HepG2 (cell line): ENCODE data around the gene CLNS1A. TPM values are rescaled to one million over a fixed set of nuclear protein-coding genes. Genes with fewer than 3 reads are reported as not detected.

Experiments
- BRD4 ChIP-seq: sonication (generic); formaldehyde crosslinking; IDR thresholded peaks from 2 replicates; pipeline ENCODE4 v1.4.0; 2020; ENCODE audit warnings: missing genetic modification reagents
- CC2D1A ChIP-seq: sonication (generic); formaldehyde crosslinking; IDR thresholded peaks from 2 replicates; pipeline ENCODE4 v1.8.1; 2023; ENCODE audit warnings: mild to moderate bottlenecking, missing genetic modification reagents
- HMGA1 ChIP-seq: sonication (generic); formaldehyde crosslinking; conservative IDR thresholded peaks from 2 replicates; pipeline ENCODE4 v1.4.0; 2020; ENCODE audit warnings: missing genetic modification reagents
- LCORL ChIP-seq, 2 experiments: fragments of 450-650 bp in 1 of 2; sonication (generic) in 1 of 2; formaldehyde crosslinking in 1 of 2; IDR thresholded peaks; 2 replicates each; pipeline versions ENCODE4 v1.5.0 to v1.6.1; 2017 to 2020; ENCODE audit warnings: antibody characterized with exemption in 1 of 2, missing genetic modification reagents in 1 of 2
- MATR3 ChIP-seq: sonication (generic); formaldehyde crosslinking; IDR thresholded peaks from 2 replicates; pipeline ENCODE4 v1.4.0; 2020; ENCODE audit warnings: missing genetic modification reagents
- ZBTB7A ChIP-seq: sonication (generic); formaldehyde crosslinking; IDR thresholded peaks from 2 replicates; pipeline ENCODE4 v1.8.0; 2022; ENCODE audit warnings: mild to moderate bottlenecking, missing genetic modification reagents
- polyA plus RNA-seq, 8 experiments: library from polyadenylated mRNA; depleted of rRNA in 3 of 8; stranded (reverse) in 7 of 8; unstranded in 1 of 8; fragments of >200 nt; fragmentation: Illumina TruSeq in 4 of 8; extraction: Trizol in 4 of 8; gene quantifications; 2 replicates each; pipeline versions ENCODE4 v1.2.1 to v1.2.3, GENCODE V29; 2011 to 2016; ENCODE audit warnings: low read depth in 4 of 8, missing spikeins in 1 of 8, mixed read lengths in 1 of 8; ENCODE audit not compliant: insufficient read depth in 1 of 8
- total RNA-seq, 5 experiments: library from RNA; depleted of rRNA; stranded (reverse); fragments of >200 nt; fragmentation: Illumina TruSeq; extraction: Trizol; gene quantifications; 2 replicates each; pipeline ENCODE4 v1.2.3, GENCODE V29; 2016; ENCODE audit warnings: low read depth in 1 of 5
- TF ChIP-seq, protein P1 (sequence below): sonication (generic); formaldehyde crosslinking; IDR thresholded peaks from 2 replicates; pipeline ENCODE4 v1.9.0; 2022; ENCODE audit warnings: low read depth, missing genetic modification reagents
- TF ChIP-seq, protein P2 (sequence below): sonication (generic); formaldehyde crosslinking; IDR thresholded peaks from 2 replicates; pipeline ENCODE4 v1.5.1; 2020; ENCODE audit warnings: missing genetic modification reagents, mild to moderate bottlenecking, borderline replicate concordance
- TF ChIP-seq, protein P3 (sequence below): sonication (generic); formaldehyde crosslinking; IDR thresholded peaks from 2 replicates; pipeline ENCODE4 v1.5.1; 2020; ENCODE audit warnings: mild to moderate bottlenecking, moderate library complexity, missing genetic modification reagents
- TF ChIP-seq, protein P4 (sequence below): sonication (generic); formaldehyde crosslinking; IDR thresholded peaks from 2 replicates; pipeline ENCODE4 v1.9.0; 2021; ENCODE audit warnings: mild to moderate bottlenecking, missing genetic modification reagents
- TF ChIP-seq, protein P5 (sequence below): sonication (generic); formaldehyde crosslinking; IDR thresholded peaks from 2 replicates; pipeline ENCODE4 v1.4.0; 2020; ENCODE audit warnings: missing genetic modification reagents
- TF ChIP-seq, protein P6 (sequence below): IDR thresholded peaks from 2 replicates; pipeline ENCODE4 v1.6.1; 2016; ENCODE audit warnings: mild to moderate bottlenecking, missing biosample characterization, missing genetic modification reagents

CLNS1A gene
- total and polyA plus RNA-seq, 2 of the 13 experiments (the other 11 are each of a cell fraction or from before 2014, with no cell fraction given) = 158 to 219 TPM

DNA sequence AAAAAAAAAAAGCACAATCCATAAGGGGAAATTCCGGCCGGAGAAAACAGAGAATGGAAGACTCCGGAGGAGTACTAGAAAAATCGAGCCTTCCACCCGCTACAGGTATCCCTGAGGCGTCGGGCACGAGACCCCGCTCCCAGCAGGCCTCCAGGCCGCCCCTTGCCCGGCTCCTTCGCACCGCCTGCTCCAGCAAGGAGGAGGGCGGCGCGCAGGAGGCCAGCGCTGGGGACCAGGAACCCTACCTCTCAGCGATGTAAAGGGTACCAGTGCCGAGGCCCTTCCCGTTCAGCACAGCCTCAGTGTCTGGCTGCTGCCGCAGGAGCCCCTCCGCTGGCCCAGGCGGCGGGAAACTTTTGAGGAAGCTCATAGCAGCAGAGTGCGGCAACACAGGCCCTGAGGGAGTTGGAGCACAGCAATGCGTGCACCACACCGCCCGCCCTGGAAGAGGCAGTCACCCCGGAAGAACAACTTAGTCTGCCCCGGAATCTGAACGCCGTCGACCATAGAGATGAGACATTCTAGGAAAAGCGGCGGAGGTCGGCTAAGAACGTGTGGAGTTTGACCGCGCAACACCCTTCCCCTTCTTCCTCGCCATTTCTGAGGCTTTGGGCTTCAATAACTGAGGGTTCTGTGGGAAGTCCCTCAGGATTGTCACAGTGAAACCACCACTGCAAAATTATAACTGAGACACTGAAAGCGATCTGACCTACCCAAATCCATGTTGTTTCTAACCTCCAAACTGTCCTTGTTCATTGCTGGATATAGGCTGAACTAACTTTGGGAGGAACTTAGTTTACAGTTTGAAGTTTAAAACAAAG, at the start of gene CLNS1A (continued):
- TF ChIP-seq, protein P1, sequence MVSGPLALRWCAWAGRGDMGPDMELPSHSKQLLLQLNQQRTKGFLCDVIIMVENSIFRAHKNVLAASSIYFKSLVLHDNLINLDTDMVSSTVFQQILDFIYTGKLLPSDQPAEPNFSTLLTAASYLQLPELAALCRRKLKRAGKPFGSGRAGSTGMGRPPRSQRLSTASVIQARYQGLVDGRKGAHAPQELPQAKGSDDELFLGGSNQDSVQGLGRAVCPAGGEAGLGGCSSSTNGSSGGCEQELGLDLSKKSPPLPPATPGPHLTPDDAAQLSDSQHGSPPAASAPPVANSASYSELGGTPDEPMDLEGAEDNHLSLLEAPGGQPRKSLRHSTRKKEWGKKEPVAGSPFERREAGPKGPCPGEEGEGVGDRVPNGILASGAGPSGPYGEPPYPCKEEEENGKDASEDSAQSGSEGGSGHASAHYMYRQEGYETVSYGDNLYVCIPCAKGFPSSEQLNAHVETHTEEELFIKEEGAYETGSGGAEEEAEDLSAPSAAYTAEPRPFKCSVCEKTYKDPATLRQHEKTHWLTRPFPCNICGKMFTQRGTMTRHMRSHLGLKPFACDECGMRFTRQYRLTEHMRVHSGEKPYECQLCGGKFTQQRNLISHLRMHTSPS (CRISPR knock-in tag) = no peak
- TF ChIP-seq, protein P2, sequence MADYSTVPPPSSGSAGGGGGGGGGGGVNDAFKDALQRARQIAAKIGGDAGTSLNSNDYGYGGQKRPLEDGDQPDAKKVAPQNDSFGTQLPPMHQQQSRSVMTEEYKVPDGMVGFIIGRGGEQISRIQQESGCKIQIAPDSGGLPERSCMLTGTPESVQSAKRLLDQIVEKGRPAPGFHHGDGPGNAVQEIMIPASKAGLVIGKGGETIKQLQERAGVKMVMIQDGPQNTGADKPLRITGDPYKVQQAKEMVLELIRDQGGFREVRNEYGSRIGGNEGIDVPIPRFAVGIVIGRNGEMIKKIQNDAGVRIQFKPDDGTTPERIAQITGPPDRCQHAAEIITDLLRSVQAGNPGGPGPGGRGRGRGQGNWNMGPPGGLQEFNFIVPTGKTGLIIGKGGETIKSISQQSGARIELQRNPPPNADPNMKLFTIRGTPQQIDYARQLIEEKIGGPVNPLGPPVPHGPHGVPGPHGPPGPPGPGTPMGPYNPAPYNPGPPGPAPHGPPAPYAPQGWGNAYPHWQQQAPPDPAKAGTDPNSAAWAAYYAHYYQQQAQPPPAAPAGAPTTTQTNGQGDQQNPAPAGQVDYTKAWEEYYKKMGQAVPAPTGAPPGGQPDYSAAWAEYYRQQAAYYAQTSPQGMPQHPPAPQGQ (CRISPR knock-in tag) = 0 out of 2 replicates have a peak, but pooled peaks have one; percentile 69
- TF ChIP-seq HMGA1 (CRISPR knock-in tag) = no peak
- TF ChIP-seq, protein P3, sequence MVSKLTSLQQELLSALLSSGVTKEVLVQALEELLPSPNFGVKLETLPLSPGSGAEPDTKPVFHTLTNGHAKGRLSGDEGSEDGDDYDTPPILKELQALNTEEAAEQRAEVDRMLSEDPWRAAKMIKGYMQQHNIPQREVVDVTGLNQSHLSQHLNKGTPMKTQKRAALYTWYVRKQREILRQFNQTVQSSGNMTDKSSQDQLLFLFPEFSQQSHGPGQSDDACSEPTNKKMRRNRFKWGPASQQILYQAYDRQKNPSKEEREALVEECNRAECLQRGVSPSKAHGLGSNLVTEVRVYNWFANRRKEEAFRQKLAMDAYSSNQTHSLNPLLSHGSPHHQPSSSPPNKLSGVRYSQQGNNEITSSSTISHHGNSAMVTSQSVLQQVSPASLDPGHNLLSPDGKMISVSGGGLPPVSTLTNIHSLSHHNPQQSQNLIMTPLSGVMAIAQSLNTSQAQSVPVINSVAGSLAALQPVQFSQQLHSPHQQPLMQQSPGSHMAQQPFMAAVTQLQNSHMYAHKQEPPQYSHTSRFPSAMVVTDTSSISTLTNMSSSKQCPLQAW (CRISPR knock-in tag) = peak; percentile 52
- TF ChIP-seq, protein P4, sequence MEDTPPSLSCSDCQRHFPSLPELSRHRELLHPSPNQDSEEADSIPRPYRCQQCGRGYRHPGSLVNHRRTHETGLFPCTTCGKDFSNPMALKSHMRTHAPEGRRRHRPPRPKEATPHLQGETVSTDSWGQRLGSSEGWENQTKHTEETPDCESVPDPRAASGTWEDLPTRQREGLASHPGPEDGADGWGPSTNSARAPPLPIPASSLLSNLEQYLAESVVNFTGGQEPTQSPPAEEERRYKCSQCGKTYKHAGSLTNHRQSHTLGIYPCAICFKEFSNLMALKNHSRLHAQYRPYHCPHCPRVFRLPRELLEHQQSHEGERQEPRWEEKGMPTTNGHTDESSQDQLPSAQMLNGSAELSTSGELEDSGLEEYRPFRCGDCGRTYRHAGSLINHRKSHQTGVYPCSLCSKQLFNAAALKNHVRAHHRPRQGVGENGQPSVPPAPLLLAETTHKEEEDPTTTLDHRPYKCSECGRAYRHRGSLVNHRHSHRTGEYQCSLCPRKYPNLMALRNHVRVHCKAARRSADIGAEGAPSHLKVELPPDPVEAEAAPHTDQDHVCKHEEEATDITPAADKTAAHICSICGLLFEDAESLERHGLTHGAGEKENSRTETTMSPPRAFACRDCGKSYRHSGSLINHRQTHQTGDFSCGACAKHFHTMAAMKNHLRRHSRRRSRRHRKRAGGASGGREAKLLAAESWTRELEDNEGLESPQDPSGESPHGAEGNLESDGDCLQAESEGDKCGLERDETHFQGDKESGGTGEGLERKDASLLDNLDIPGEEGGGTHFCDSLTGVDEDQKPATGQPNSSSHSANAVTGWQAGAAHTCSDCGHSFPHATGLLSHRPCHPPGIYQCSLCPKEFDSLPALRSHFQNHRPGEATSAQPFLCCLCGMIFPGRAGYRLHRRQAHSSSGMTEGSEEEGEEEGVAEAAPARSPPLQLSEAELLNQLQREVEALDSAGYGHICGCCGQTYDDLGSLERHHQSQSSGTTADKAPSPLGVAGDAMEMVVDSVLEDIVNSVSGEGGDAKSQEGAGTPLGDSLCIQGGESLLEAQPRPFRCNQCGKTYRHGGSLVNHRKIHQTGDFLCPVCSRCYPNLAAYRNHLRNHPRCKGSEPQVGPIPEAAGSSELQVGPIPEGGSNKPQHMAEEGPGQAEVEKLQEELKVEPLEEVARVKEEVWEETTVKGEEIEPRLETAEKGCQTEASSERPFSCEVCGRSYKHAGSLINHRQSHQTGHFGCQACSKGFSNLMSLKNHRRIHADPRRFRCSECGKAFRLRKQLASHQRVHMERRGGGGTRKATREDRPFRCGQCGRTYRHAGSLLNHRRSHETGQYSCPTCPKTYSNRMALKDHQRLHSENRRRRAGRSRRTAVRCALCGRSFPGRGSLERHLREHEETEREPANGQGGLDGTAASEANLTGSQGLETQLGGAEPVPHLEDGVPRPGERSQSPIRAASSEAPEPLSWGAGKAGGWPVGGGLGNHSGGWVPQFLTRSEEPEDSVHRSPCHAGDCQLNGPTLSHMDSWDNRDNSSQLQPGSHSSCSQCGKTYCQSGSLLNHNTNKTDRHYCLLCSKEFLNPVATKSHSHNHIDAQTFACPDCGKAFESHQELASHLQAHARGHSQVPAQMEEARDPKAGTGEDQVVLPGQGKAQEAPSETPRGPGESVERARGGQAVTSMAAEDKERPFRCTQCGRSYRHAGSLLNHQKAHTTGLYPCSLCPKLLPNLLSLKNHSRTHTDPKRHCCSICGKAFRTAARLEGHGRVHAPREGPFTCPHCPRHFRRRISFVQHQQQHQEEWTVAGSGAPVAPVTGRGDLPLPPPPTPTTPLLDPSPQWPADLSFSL (CRISPR knock-in tag) = 0 out of 2 replicates have a peak, but pooled peaks have one; percentile 29
- no peak for TF ChIP-seq CC2D1A (CRISPR knock-in tag)
- no peak for TF ChIP-seq MATR3 (CRISPR knock-in tag)
- TF ChIP-seq, protein P5, sequence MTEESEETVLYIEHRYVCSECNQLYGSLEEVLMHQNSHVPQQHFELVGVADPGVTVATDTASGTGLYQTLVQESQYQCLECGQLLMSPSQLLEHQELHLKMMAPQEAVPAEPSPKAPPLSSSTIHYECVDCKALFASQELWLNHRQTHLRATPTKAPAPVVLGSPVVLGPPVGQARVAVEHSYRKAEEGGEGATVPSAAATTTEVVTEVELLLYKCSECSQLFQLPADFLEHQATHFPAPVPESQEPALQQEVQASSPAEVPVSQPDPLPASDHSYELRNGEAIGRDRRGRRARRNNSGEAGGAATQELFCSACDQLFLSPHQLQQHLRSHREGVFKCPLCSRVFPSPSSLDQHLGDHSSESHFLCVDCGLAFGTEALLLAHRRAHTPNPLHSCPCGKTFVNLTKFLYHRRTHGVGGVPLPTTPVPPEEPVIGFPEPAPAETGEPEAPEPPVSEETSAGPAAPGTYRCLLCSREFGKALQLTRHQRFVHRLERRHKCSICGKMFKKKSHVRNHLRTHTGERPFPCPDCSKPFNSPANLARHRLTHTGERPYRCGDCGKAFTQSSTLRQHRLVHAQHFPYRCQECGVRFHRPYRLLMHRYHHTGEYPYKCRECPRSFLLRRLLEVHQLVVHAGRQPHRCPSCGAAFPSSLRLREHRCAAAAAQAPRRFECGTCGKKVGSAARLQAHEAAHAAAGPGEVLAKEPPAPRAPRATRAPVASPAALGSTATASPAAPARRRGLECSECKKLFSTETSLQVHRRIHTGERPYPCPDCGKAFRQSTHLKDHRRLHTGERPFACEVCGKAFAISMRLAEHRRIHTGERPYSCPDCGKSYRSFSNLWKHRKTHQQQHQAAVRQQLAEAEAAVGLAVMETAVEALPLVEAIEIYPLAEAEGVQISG = peak; percentile 100
- TF ChIP-seq ZBTB7A = no peak
- TF ChIP-seq, protein P6, sequence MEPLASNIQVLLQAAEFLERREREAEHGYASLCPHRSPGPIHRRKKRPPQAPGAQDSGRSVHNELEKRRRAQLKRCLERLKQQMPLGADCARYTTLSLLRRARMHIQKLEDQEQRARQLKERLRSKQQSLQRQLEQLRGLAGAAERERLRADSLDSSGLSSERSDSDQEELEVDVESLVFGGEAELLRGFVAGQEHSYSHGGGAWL = peak; percentile 93
- no peak for TF ChIP-seq LCORL (IDR thresholded peaks at IDR 0.05)
- TF ChIP-seq LCORL (CRISPR knock-in tag; IDR thresholded peaks at IDR 0.05) = peak; percentile 25; the same call in 1 of the 2 replicates
- peak; percentile 92 for TF ChIP-seq BRD4 (CRISPR knock-in tag)
